HepG2 (cell line): ENCODE results near the gene METTL23. TPM values are rescaled to one million over a fixed set of nuclear protein-coding genes. Genes with fewer than 3 reads are reported as not detected.
A peak's percentile ranks its signal among the peaks of the same experiment; 100 is the strongest.

Experiments
- FOXA3 ChIP-seq: IDR thresholded peaks from 2 replicates; pipeline ENCODE4 v1.6.1; 2016; ENCODE audit warnings: missing genetic modification reagents, missing compliant biosample characterization
- KDM3A ChIP-seq: IDR thresholded peaks from 2 replicates; pipeline ENCODE4 v1.6.1; 2018; ENCODE audit warnings: low read depth, missing compliant biosample characterization
- NFATC3 ChIP-seq: sonication (generic); formaldehyde crosslinking; IDR thresholded peaks from 2 replicates; pipeline ENCODE4 v1.5.1; 2020; ENCODE audit warnings: mild to moderate bottlenecking, missing genetic modification reagents
- NFIC ChIP-seq: IDR thresholded peaks from 2 replicates; pipeline ENCODE4 v1.6.1; 2012; ENCODE audit warnings: mild to moderate bottlenecking, low read length, inconsistent platforms
- NPAS2 ChIP-seq: sonication (generic); formaldehyde crosslinking; IDR thresholded peaks from 2 replicates; pipeline ENCODE4 v1.8.0; 2022; ENCODE audit warnings: mild to moderate bottlenecking, missing genetic modification reagents, borderline replicate concordance
- RERE ChIP-seq: IDR thresholded peaks from 2 replicates; pipeline ENCODE4 v1.6.1; 2016; ENCODE audit warnings: low read depth, missing genetic modification reagents, missing compliant biosample characterization
- ZBTB4 ChIP-seq: sonication (generic); formaldehyde crosslinking; IDR thresholded peaks from 2 replicates; pipeline ENCODE4 v1.4.0; 2020; ENCODE audit warnings: missing genetic modification reagents, mild to moderate bottlenecking, borderline replicate concordance
- ZNF569 ChIP-seq: sonication (generic); formaldehyde crosslinking; IDR thresholded peaks from 2 replicates; pipeline ENCODE4 v1.5.0; 2020; ENCODE audit warnings: mild to moderate bottlenecking, missing genetic modification reagents, moderate library complexity, borderline replicate concordance
- ZNF781 ChIP-seq: sonication (generic); formaldehyde crosslinking; IDR thresholded peaks from 2 replicates; pipeline ENCODE4 v1.5.1; 2020; ENCODE audit warnings: borderline replicate concordance, mild to moderate bottlenecking, missing genetic modification reagents; ENCODE audit errors: not compliant biosample characterization
- ZSCAN29 ChIP-seq: sonication (generic); formaldehyde crosslinking; conservative IDR thresholded peaks from 2 replicates; pipeline ENCODE4 v1.4.0; 2020; ENCODE audit warnings: mild to moderate bottlenecking, missing genetic modification reagents
- polyA plus RNA-seq, 8 experiments: library from polyadenylated mRNA; depleted of rRNA in 3 of 8; stranded (reverse) in 7 of 8; unstranded in 1 of 8; fragments of >200 nt; fragmentation: Illumina TruSeq in 4 of 8; extraction: Trizol in 4 of 8; gene quantifications; 2 replicates each; pipeline versions ENCODE4 v1.2.1 to v1.2.3, GENCODE V29; 2011 to 2016; ENCODE audit warnings: low read depth in 4 of 8, missing spikeins in 1 of 8, mixed read lengths in 1 of 8; ENCODE audit not compliant: insufficient read depth in 1 of 8
- total RNA-seq, 5 experiments: library from RNA; depleted of rRNA; stranded (reverse); fragments of >200 nt; fragmentation: Illumina TruSeq; extraction: Trizol; gene quantifications; 2 replicates each; pipeline ENCODE4 v1.2.3, GENCODE V29; 2016; ENCODE audit warnings: low read depth in 1 of 5
- TF ChIP-seq, protein P1 (sequence below): sonication (generic); formaldehyde crosslinking; IDR thresholded peaks from 2 replicates; pipeline ENCODE4 v1.4.0; 2020; ENCODE audit warnings: missing genetic modification reagents
- TF ChIP-seq, protein P2 (sequence below): sonication (generic); formaldehyde crosslinking; IDR thresholded peaks from 2 replicates; pipeline ENCODE4 v1.4.0; 2020; ENCODE audit warnings: missing genetic modification reagents, borderline replicate concordance

Gene METTL23
- total and polyA plus RNA-seq, 2 of the 13 experiments (the other 11 are each of a cell fraction or from before 2014, with no cell fraction given): 39.9 to 104 TPM

- TF ChIP-seq, protein P1, sequence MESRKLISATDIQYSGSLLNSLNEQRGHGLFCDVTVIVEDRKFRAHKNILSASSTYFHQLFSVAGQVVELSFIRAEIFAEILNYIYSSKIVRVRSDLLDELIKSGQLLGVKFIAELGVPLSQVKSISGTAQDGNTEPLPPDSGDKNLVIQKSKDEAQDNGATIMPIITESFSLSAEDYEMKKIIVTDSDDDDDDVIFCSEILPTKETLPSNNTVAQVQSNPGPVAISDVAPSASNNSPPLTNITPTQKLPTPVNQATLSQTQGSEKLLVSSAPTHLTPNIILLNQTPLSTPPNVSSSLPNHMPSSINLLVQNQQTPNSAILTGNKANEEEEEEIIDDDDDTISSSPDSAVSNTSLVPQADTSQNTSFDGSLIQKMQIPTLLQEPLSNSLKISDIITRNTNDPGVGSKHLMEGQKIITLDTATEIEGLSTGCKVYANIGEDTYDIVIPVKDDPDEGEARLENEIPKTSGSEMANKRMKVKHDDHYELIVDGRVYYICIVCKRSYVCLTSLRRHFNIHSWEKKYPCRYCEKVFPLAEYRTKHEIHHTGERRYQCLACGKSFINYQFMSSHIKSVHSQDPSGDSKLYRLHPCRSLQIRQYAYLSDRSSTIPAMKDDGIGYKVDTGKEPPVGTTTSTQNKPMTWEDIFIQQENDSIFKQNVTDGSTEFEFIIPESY (CRISPR knock-in tag): peak; percentile 51; the same call in 1 of the 2 replicates
- TF ChIP-seq ZNF569 (CRISPR knock-in tag) (no peak), NFIC (no peak), ZBTB4 (CRISPR knock-in tag) (no peak), NPAS2 (CRISPR knock-in tag) (no peak), KDM3A (CRISPR knock-in tag) (peak; percentile 34; the same call in 1 of the 2 replicates), NFATC3 (CRISPR knock-in tag) (no peak), ZSCAN29 (CRISPR knock-in tag) (no peak), FOXA3 (CRISPR knock-in tag) (no peak), ZNF781 (CRISPR knock-in tag) (peak; percentile 15), RERE (CRISPR knock-in tag) (no peak)
- TF ChIP-seq, protein P2, sequence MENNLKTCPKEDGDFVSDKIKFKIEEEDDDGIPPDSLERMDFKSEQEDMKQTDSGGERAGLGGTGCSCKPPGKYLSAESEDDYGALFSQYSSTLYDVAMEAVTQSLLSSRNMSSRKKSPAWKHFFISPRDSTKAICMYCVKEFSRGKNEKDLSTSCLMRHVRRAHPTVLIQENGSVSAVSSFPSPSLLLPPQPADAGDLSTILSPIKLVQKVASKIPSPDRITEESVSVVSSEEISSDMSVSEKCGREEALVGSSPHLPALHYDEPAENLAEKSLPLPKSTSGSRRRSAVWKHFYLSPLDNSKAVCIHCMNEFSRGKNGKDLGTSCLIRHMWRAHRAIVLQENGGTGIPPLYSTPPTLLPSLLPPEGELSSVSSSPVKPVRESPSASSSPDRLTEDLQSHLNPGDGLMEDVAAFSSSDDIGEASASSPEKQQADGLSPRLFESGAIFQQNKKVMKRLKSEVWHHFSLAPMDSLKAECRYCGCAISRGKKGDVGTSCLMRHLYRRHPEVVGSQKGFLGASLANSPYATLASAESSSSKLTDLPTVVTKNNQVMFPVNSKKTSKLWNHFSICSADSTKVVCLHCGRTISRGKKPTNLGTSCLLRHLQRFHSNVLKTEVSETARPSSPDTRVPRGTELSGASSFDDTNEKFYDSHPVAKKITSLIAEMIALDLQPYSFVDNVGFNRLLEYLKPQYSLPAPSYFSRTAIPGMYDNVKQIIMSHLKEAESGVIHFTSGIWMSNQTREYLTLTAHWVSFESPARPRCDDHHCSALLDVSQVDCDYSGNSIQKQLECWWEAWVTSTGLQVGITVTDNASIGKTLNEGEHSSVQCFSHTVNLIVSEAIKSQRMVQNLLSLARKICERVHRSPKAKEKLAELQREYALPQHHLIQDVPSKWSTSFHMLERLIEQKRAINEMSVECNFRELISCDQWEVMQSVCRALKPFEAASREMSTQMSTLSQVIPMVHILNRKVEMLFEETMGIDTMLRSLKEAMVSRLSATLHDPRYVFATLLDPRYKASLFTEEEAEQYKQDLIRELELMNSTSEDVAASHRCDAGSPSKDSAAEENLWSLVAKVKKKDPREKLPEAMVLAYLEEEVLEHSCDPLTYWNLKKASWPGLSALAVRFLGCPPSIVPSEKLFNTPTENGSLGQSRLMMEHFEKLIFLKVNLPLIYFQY (CRISPR knock-in tag): no peak
Measured at GRCh38 chr17:76707985-76708807, 18.4 kb upstream of the METTL23 start (continued).
